Transverse colon (tissue), 4 donors: ENCODE data around the gene RAB11FIP3. TPM values are rescaled to one million over a fixed set of nuclear protein-coding genes. Genes with fewer than 3 reads are reported as not detected.
A peak's percentile ranks its signal among the peaks of the same experiment; 100 is the strongest.

Source experiments
- DNase-seq: peaks from one replicate; pipeline ENCODE4 v3.0.0-alpha.2; 2019
- H3K27ac ChIP-seq, 4 donors: fragments of 200-600 bp; sonication (generic); 2 replicates each; pipeline ENCODE4 v1.5.1; 2016 to 2018; ENCODE audit warnings: inconsistent platforms in 4 of 4
- H3K27me3 ChIP-seq: fragments of 200-600 bp; sonication (generic); 2 replicates; pipeline ENCODE4 v1.5.1; 2017; ENCODE audit warnings: inconsistent platforms
- H3K36me3 ChIP-seq, 4 donors: fragments of 200-600 bp; sonication (generic); 2 replicates each; pipeline ENCODE4 v1.5.1; 2017 to 2019; ENCODE audit warnings: inconsistent platforms in 4 of 4
- H3K4me1 ChIP-seq, 4 donors: fragments of 200-600 bp; sonication (generic); 2 replicates each; pipeline ENCODE4 v1.5.1; 2017 to 2020; ENCODE audit warnings: inconsistent platforms in 4 of 4
- H3K4me3 ChIP-seq, 4 donors: fragments of 200-600 bp; sonication (generic); 1 replicate in 1 of 4; 2 replicates in 3 of 4; pipeline versions ENCODE4 v1.5.1 to v1.6.1; 2017 to 2019; ENCODE audit warnings: inconsistent platforms in 4 of 4
- H3K9me3 ChIP-seq, 2 donors: fragments of 200-600 bp; sonication (generic); 2 replicates each; pipeline ENCODE4 v1.5.1; 2017 to 2019; ENCODE audit warnings: inconsistent platforms in 2 of 2
- CTCF ChIP-seq, 5 experiments: fragments of 200-600 bp in 3 of 5; fragments of 450-650 bp in 2 of 5; sonication (generic) in 3 of 5; IDR thresholded peaks; 1 replicate in 2 of 5; 2 replicates in 3 of 5; pipeline ENCODE4 v1.5.1; 2016 to 2017; ENCODE audit warnings: antibody characterized with exemption in 5 of 5, inconsistent platforms in 3 of 5, mild to moderate bottlenecking in 2 of 5, moderate library complexity in 1 of 5
- EP300 ChIP-seq: sonication (generic); formaldehyde crosslinking; IDR thresholded peaks from one replicate; pipeline ENCODE4 v1.6.1; 2017; ENCODE audit warnings: antibody characterized with exemption, low read depth
- POLR2A ChIP-seq: fragments of 450-650 bp; IDR thresholded peaks from one replicate; pipeline ENCODE4 v1.6.1; 2016; ENCODE audit warnings: antibody characterized with exemption, mild to moderate bottlenecking, moderate library complexity
- POLR2AphosphoS5 ChIP-seq, 3 donors: sonication (generic); formaldehyde crosslinking; IDR thresholded peaks; one replicate each; pipeline ENCODE4 v1.6.1; 2016; ENCODE audit warnings: antibody characterized with exemption in 3 of 3
- whole genome bisulfite sequencing, 2 donors: methylation state at CpG; one replicate each; pipeline ENCODE4 v1.1.5; 2018; ENCODE audit warnings: low coverage in 1 of 2; 5-methylcytosine and 5-hydroxymethylcytosine counted together
- in situ Hi-C, 4 donors: fragments of 200-750 bp; cut with MboI; loops; one replicate each; pipeline versions ENCODE4 v1.15.0 to v1.15.1; 2017; ENCODE audit warnings: low sequenced_read_pairs in 3 of 4, low pct_ligation_motif_present in 1 of 4, low pct_unique_long_range_greater_than_20kb in 1 of 4
- intact Hi-C: fragments of 100-400 bp; cut with DNase I; formaldehyde crosslinking; loops from one replicate; pipeline ENCODE4 v1.15.1; 2023; ENCODE audit warnings: low total_unique reads
- total RNA-seq, 4 donors: library from RNA; depleted of rRNA; stranded (reverse); fragments of >200 nt; gene quantifications; one replicate each; pipeline ENCODE4 v1.1.0, GENCODE V29; 2016

Gene RAB11FIP3
- total RNA-seq, 4 donors from 2014 or later, result 21.6 to 56.5 (median 42.2) TPM

GRCh38 chr16:529012-529575 is 103.6 kb downstream of the RAB11FIP3 start:
- Histone ChIP-seq H3K36me3 (no peaks in the 10 kb centered on the region), H3K27me3 (no peaks in the 10 kb centered on the region), H3K4me1 (peaks cover 38 to 62% (median 59%) of the 10 kb centered on the region in 4 donors), H3K4me3 (peak overlapping the region; percentile 76 to 89 (median 82)), H3K9me3 (no peaks in the 10 kb centered on the region), H3K27ac (peak overlapping the region; percentile 93 to 98 (median 97))
- peak; percentile 47 for DNase-seq
- intact Hi-C loops (no loop called here), in situ Hi-C loops (no loop called here)
- peak; percentile 25 for TF ChIP-seq POLR2A
- TF ChIP-seq POLR2AphosphoS5 (IDR thresholded peaks at IDR 0.05), result no peak
- WGBS, 2 donors, result 27% methylated on average over 11 of the region's 12 CpGs; no CpG with 5 or more reads in 1 of the 2 donors

GRCh38 chr16:530111-530817 is 104.8 kb downstream of the RAB11FIP3 start:
- Histone ChIP-seq H3K4me3 (no peak overlapping the region), H3K4me1 (peaks cover 37 to 70% (median 66%) of the 10 kb centered on the region in 4 donors), H3K27me3 (no peaks in the 10 kb centered on the region), H3K27ac (peak overlapping the region; percentile 93 to 98 (median 97)), H3K9me3 (no peaks in the 10 kb centered on the region), H3K36me3 (no peaks in the 10 kb centered on the region)
- peak; percentile 42 for TF ChIP-seq POLR2A
- TF ChIP-seq POLR2AphosphoS5 (IDR thresholded peaks at IDR 0.05), result peak in 2 of 3 donors; percentile 40 to 76
- no peak for TF ChIP-seq CTCF (IDR thresholded peaks at IDR 0.05)
- 83% methylated on average over 23 of the region's 23 CpGs; no CpG with 5 or more reads in 1 of the 2 donors for WGBS, 2 donors
- intact Hi-C loops (no loop called here), in situ Hi-C loops (no loop called here)
- peak; percentile 64 for DNase-seq

DNA sequence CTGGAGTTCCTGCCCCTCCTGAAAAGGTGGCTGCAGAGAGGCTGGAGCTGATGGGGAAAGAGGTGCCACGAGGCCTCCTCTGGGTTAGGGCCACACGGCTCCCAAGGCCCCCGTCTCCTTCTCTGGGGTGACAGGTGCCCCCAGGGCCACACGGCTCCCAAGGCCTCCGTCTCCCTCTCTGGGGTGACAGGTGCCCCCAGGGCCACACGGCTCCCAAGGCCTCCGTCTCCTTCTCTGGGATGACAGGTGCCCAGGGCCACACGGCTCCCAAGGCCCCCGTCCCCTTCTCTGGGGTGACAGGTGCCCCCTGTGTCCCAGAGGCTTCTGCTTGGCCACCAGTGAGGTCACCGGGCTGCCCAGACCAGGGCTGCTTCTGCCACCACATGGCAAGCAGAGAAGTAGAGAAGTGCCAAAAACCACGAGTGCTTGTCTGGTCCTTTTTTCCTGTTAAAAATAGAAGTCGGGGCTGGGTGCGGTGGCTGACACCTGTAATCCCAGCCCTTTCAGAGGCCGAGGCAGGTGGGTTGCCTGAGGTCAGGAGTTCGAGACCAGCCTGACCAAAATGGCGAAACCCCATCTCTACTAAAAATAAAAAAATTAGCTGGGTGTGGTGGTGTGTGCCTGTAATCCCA is 106.2 kb downstream of the RAB11FIP3 start:
- H3K4me1 ChIP-seq, result peaks cover 25 to 65% (median 58%) of the 10 kb centered on the region in 4 donors

GRCh38 chr16:533391-534123 is 108.1 kb downstream of the RAB11FIP3 start:
- intact Hi-C loops, result no loop called here
- Histone ChIP-seq H3K4me1 (peaks cover 25 to 62% (median 54%) of the 10 kb centered on the region in 4 donors), H3K27ac (peak overlapping the region; percentile 87 to 94 (median 91)), H3K27me3 (no peaks in the 10 kb centered on the region), H3K9me3 (no peaks in the 10 kb centered on the region), H3K4me3 (peak overlapping the region in 3 of 4 donors; percentile 21 to 49 (median 26)), H3K36me3 (no peaks in the 10 kb centered on the region)
- peak; percentile 85 for DNase-seq
- in situ Hi-C loops, result no loop called here
- 64% methylated on average over 22 of the region's 30 CpGs; no CpG with 5 or more reads in 1 of the 2 donors for WGBS, 2 donors
- TF ChIP-seq POLR2A (peak; percentile 84), CTCF (IDR thresholded peaks at IDR 0.05) (peak in 2 of 5 experiments; percentile 34 to 46), POLR2AphosphoS5 (IDR thresholded peaks at IDR 0.05) (peak; percentile 64 to 79 (median 68)), EP300 (no peak)

More for the DNA sequence above, 106.2 kb downstream of the RAB11FIP3 start:
- Histone ChIP-seq H3K9me3 (no peaks in the 10 kb centered on the region), H3K36me3 (no peaks in the 10 kb centered on the region), H3K4me3 (no peak overlapping the region), H3K27ac (no peak overlapping the region), H3K27me3 (no peaks in the 10 kb centered on the region)
- DNase-seq, result no peak
- intact Hi-C loops, result no loop called here
- in situ Hi-C loops, result no loop called here
- 91% methylated on average over 13 of the region's 16 CpGs; no CpG with 5 or more reads in 1 of the 2 donors for WGBS, 2 donors
- TF ChIP-seq POLR2AphosphoS5 (IDR thresholded peaks at IDR 0.05) (no peak), EP300 (no peak), CTCF (IDR thresholded peaks at IDR 0.05) (no peak), POLR2A (no peak)
